Chondrocyte (in vitro differentiated cells): Measurements from ENCODE around the gene TSEN54. TPM values are rescaled to one million over a fixed set of nuclear protein-coding genes. Genes with fewer than 3 reads are reported as not detected.

Experiments used
- DNase-seq: peaks from one replicate; pipeline ENCODE4 v3.0.0; 2021; ENCODE audit warnings: mixed read lengths, low spot score
- H3K27ac Mint-ChIP-seq: one replicate; pipeline ENCODE4 v1.8.0; 2021; ENCODE audit warnings: mild to moderate bottlenecking, moderate library complexity, mixed read lengths; ENCODE audit not compliant: unreplicated experiment
- H3K27me3 Mint-ChIP-seq: 2 replicates; pipeline ENCODE4 v1.8.0; 2021; ENCODE audit warnings: low read depth, mixed read lengths
- H3K36me3 Mint-ChIP-seq: 2 replicates; pipeline ENCODE4 v1.8.0; 2021; ENCODE audit warnings: low read depth, mixed read lengths
- H3K4me1 Mint-ChIP-seq: 2 replicates; pipeline ENCODE4 v1.8.0; 2021; ENCODE audit warnings: low read depth, mild to moderate bottlenecking, mixed read lengths
- H3K4me3 Mint-ChIP-seq: one replicate; pipeline ENCODE4 v1.8.0; 2021; ENCODE audit warnings: mild to moderate bottlenecking, moderate library complexity, mixed read lengths; ENCODE audit not compliant: unreplicated experiment
- H3K9me3 Mint-ChIP-seq: 2 replicates; pipeline ENCODE4 v1.8.0; 2021; ENCODE audit warnings: low read depth, mixed read lengths
- CTCF ChIP-seq: fragments of 200-600 bp; sonication (generic); IDR thresholded peaks from 2 replicates; pipeline ENCODE4 v1.5.0; 2021; ENCODE audit warnings: antibody characterized with exemption, mild to moderate bottlenecking, moderate library complexity
- total RNA-seq: library from RNA; stranded (reverse); gene quantifications from 3 replicates; pipeline ENCODE4 v1.2.1, GENCODE V29; 2021

Gene TSEN54
- total RNA-seq, 1 donor from 2014 or later, result 12.2 TPM

- no peaks in the 10 kb centered on the region for H3K36me3 Mint-ChIP-seq
These were observed 42.6 kb downstream of the TSEN54 start for GRCh38 chr17:75558666-75559530.

GRCh38 chr17:75559958-75560533 lies 43.7 kb downstream of the TSEN54 start:
- H3K4me3 Mint-ChIP-seq, result no peak overlapping the region
- DNase-seq, result no peak

More at GRCh38 chr17:75558666-75559530, 42.6 kb downstream of the TSEN54 start:
- Mint-ChIP-seq H3K4me1 (peaks cover 6% of the 10 kb centered on the region), H3K27ac (no peak overlapping the region), H3K27me3 (no peaks in the 10 kb centered on the region), H3K4me3 (no peak overlapping the region), H3K9me3 (no peaks in the 10 kb centered on the region)
- TF ChIP-seq CTCF, result no peak
- DNase-seq, result no peak

GRCh38 chr17:75561927-75562603 lies 45.7 kb downstream of the TSEN54 start:
- H3K9me3 Mint-ChIP-seq, result no peaks in the 10 kb centered on the region
- peaks cover 6% of the 10 kb centered on the region for H3K4me1 Mint-ChIP-seq
- DNase-seq, result no peak
- peaks cover 7% of the 10 kb centered on the region for H3K27me3 Mint-ChIP-seq
- no peak overlapping the region for H3K4me3 Mint-ChIP-seq
- H3K36me3 Mint-ChIP-seq, result no peaks in the 10 kb centered on the region
- no peak for TF ChIP-seq CTCF
- no peak overlapping the region for H3K27ac Mint-ChIP-seq

More at GRCh38 chr17:75559958-75560533, 43.7 kb downstream of the TSEN54 start:
- TF ChIP-seq CTCF, result no peak
- Mint-ChIP-seq H3K27me3 (no peaks in the 10 kb centered on the region), H3K27ac (no peak overlapping the region), H3K4me1 (peaks cover 6% of the 10 kb centered on the region), H3K36me3 (no peaks in the 10 kb centered on the region), H3K9me3 (no peaks in the 10 kb centered on the region)

GRCh38 chr17:75563063-75563758 lies 46.9 kb downstream of the TSEN54 start:
- Mint-ChIP-seq H3K27me3 (peaks cover 7% of the 10 kb centered on the region), H3K9me3 (no peaks in the 10 kb centered on the region), H3K4me3 (no peak overlapping the region), H3K27ac (no peak overlapping the region), H3K36me3 (no peaks in the 10 kb centered on the region), H3K4me1 (peaks cover 6% of the 10 kb centered on the region)
- DNase-seq, result no peak
- TF ChIP-seq CTCF, result no peak

GRCh38 chr17:75564195-75564594 lies 47.9 kb downstream of the TSEN54 start:
- no peak for TF ChIP-seq CTCF
- Mint-ChIP-seq H3K9me3 (no peaks in the 10 kb centered on the region), H3K4me3 (no peak overlapping the region), H3K27me3 (peaks cover 7% of the 10 kb centered on the region), H3K27ac (no peak overlapping the region), H3K36me3 (no peaks in the 10 kb centered on the region), H3K4me1 (peaks cover 6% of the 10 kb centered on the region)
- DNase-seq, result no peak
